ENCODE results near the gene CDKAL1. TPM values are rescaled to one million over a fixed set of nuclear protein-coding genes. Genes with fewer than 3 reads are reported as not detected.

CDKAL1 gene
- total and polyA plus RNA-seq, 2 of the 8 experiments (the other 6 are each of a cell fraction or from before 2014, with no cell fraction given) = 8.4 to 24.6 TPM

GRCh38 chr6:20948556-20948955 lies 414.3 kb downstream of the CDKAL1 start (continued):
- TF ChIP-seq TEAD4 (IDR thresholded peaks at IDR 0.05; ENCODE audit: low read depth, low read length) (no peak), CTBP2 (IDR thresholded peaks at IDR 0.05; ENCODE audit: borderline replicate concordance, insufficient read depth, insufficient read length, low read length) (no peak), RAD21 (IDR thresholded peaks at IDR 0.05 in 1 of 2, conservative IDR thresholded peaks at IDR 0.05 in 1 of 2; ENCODE audit: low read depth in 2 of 2, low read length in 2 of 2) (no peak)

All from H1 (cell line).